HepG2 (cell line): ENCODE results near the gene CHKA. TPM values are rescaled to one million over a fixed set of nuclear protein-coding genes. Genes with fewer than 3 reads are reported as not detected.

Source experiments
- ATAC-seq: fragments of 200-7000 bp; cut with Tn5 transposase; 3 replicates; pipeline ENCODE4 v1.9.1; 2020; ENCODE audit warnings: mild to moderate bottlenecking, moderate library complexity
- BruUV-seq: library from RNA; stranded (reverse); fragments of 400-500 nt; replicated peaks from 2 replicates; lab custom pipeline; 2021; lab: Mats Ljungman, UMichigan
- CTCF ChIA-PET: fragments of 300-600 bp; formaldehyde crosslinking; extraction: SDS; loops from one replicate; lab custom pipeline; 2021; ENCODE audit warnings: low total read pairs, inconsistent platforms, low intra/inter-chr PET ratio; lab: Yijun Ruan, JAX
- POLR2A ChIA-PET: fragments of 350-600 bp; sonication (Branson Sonifier 250); formaldehyde crosslinking; loops from one replicate; lab custom pipeline; 2020; ENCODE audit warnings: antibody characterized with exemption, inconsistent platforms; lab: Yijun Ruan, JAX
- DNase-seq: peaks from one replicate; pipeline ENCODE4 v3.0.0-alpha.2; 2015; ENCODE audit warnings: low spot score
- FAIRE-seq: peaks from 3 replicates; lab custom pipeline; 2011; peaks lifted over from hg19 to GRCh38; lab: Jason Lieb, UNC
- H2AFZ ChIP-seq: one replicate; pipeline ENCODE4 v1.6.1; 2011; ENCODE audit warnings: low read length, inconsistent platforms
- H3K27ac ChIP-seq: fragments of 300-600 bp; 3 replicates; pipeline ENCODE4 v1.8.0; 2011; ENCODE audit warnings: mixed run types, mild to moderate bottlenecking, mixed read lengths, low read length, inconsistent platforms; ENCODE audit not compliant: insufficient read depth; ENCODE audit errors: extremely low read length
- H3K27me3 ChIP-seq, 2 experiments: fragments of 200-600 bp in 1 of 2; 2 replicates in 1 of 2; 3 replicates in 1 of 2; pipeline versions ENCODE4 v1.6.0 to v1.8.0; 2011; ENCODE audit warnings: low read length in 2 of 2, mild to moderate bottlenecking in 2 of 2, moderate library complexity in 2 of 2, inconsistent platforms in 1 of 2; ENCODE audit not compliant: insufficient read depth in 2 of 2, control insufficient read depth in 1 of 2
- H3K36me3 ChIP-seq, 2 experiments: fragments of 200-600 bp in 1 of 2; replicated peaks in 1 of 2; 2 replicates in 1 of 2; 3 replicates in 1 of 2; pipeline versions ENCODE4 v1.5.1 to v1.8.0; 2011; ENCODE audit warnings: low read length in 2 of 2, inconsistent platforms in 1 of 2; ENCODE audit not compliant: insufficient read depth in 2 of 2, control insufficient read depth in 1 of 2
- H3K4me1 ChIP-seq: 2 replicates; pipeline ENCODE4 v1.5.1; 2012; ENCODE audit warnings: low read length, inconsistent platforms; ENCODE audit not compliant: insufficient read depth
- H3K4me2 ChIP-seq: 2 replicates; pipeline ENCODE4 v1.6.0; 2011; ENCODE audit warnings: low read depth, low read length, inconsistent platforms
- H3K4me3 ChIP-seq, 3 experiments: fragments of 200-600 bp in 1 of 3; sonication (generic), shearing (Covaris generic) in 1 of 3; replicated peaks in 1 of 3; 2 replicates each; pipeline ENCODE4 v1.5.1; 2011 to 2016; ENCODE audit warnings: low read length in 3 of 3, inconsistent platforms in 2 of 3, low read depth in 2 of 3, mild to moderate bottlenecking in 2 of 3, control low read depth in 1 of 3, mixed read lengths in 1 of 3; ENCODE audit not compliant: insufficient read depth in 1 of 3
- H3K79me2 ChIP-seq: one replicate; pipeline ENCODE4 v1.6.1; 2011; ENCODE audit warnings: low read length, inconsistent platforms; ENCODE audit not compliant: insufficient read depth
- H3K9ac ChIP-seq: 2 replicates; pipeline ENCODE4 v1.6.0; 2011; ENCODE audit warnings: mild to moderate bottlenecking, low read depth, low read length, inconsistent platforms; ENCODE audit not compliant: insufficient read depth
- H3K9me3 ChIP-seq: 2 replicates; pipeline ENCODE4 v1.5.1; 2012; ENCODE audit warnings: mild to moderate bottlenecking, low read length
- H4K20me1 ChIP-seq: 2 replicates; pipeline ENCODE4 v1.6.0; 2011; ENCODE audit warnings: inconsistent platforms, mild to moderate bottlenecking, low read length, moderate library complexity; ENCODE audit not compliant: insufficient read depth
- ASH2L ChIP-seq: fragments of 300-600, 200-600 bp; sonication (generic); IDR thresholded peaks from 2 replicates; pipeline ENCODE4 v1.7.0; 2017; ENCODE audit warnings: low read depth, mild to moderate bottlenecking, moderate library complexity, mixed read lengths, low read length; ENCODE audit not compliant: insufficient read length
- DNMT1 ChIP-seq: sonication (generic); formaldehyde crosslinking; IDR thresholded peaks from 2 replicates; pipeline ENCODE4 v1.5.1; 2020; ENCODE audit warnings: mild to moderate bottlenecking, missing genetic modification reagents
- ELF4 ChIP-seq: sonication (generic); formaldehyde crosslinking; IDR thresholded peaks from 2 replicates; pipeline ENCODE4 v1.5.0; 2020; ENCODE audit warnings: missing genetic modification reagents, mild to moderate bottlenecking, moderate library complexity, borderline replicate concordance
- GPN1 ChIP-seq: sonication (generic); formaldehyde crosslinking; IDR thresholded peaks from 2 replicates; pipeline ENCODE4 v1.5.1; 2020; ENCODE audit warnings: missing genetic modification reagents, borderline replicate concordance
- RBM22 ChIP-seq: fragments of 200-400 bp; formaldehyde crosslinking; optimal IDR thresholded peaks from 2 replicates; pipeline ENCODE3; 2017; ENCODE audit warnings: mild to moderate bottlenecking, low read length, moderate library complexity
- ZNF674 ChIP-seq: sonication (generic); formaldehyde crosslinking; IDR thresholded peaks from 2 replicates; pipeline ENCODE4 v1.5.0; 2020; ENCODE audit warnings: low read depth, mild to moderate bottlenecking, missing genetic modification reagents
- ZNF816 ChIP-seq: sonication (generic); formaldehyde crosslinking; IDR thresholded peaks from 2 replicates; pipeline ENCODE4 v1.8.0; 2022; ENCODE audit warnings: missing genetic modification reagents, mild to moderate bottlenecking, borderline replicate concordance
- ZZZ3 ChIP-seq: sonication (generic); formaldehyde crosslinking; IDR thresholded peaks from 2 replicates; pipeline ENCODE4 v1.4.0; 2020; ENCODE audit warnings: missing genetic modification reagents, mild to moderate bottlenecking, borderline replicate concordance
- WGBS: methylation state at CpG from one replicate; pipeline ENCODE4 v1.1.6; 2017; ENCODE audit warnings: low lambda C conversion rate; 5-methylcytosine and 5-hydroxymethylcytosine counted together
- in situ Hi-C: cut with HindIII; loops from 2 replicates; pipeline ENCODE4 v1.10.0; 2017; ENCODE audit warnings: low pct_unique_long_range_greater_than_20kb; ENCODE audit not compliant: extremely low pct_ligation_motif_present
- intact Hi-C: fragments of 100-400 bp; cut with micrococcal nuclease; formaldehyde crosslinking; loops from one replicate; pipeline ENCODE4 v1.10.0; 2022; ENCODE audit not compliant: unreplicated experiment
- polyA plus RNA-seq, 8 experiments: library from polyadenylated mRNA; depleted of rRNA in 3 of 8; stranded (reverse) in 7 of 8; unstranded in 1 of 8; fragments of >200 nt; fragmentation: Illumina TruSeq in 4 of 8; extraction: Trizol in 4 of 8; gene quantifications; 2 replicates each; pipeline versions ENCODE4 v1.2.1 to v1.2.3, GENCODE V29; 2011 to 2016; ENCODE audit warnings: low read depth in 4 of 8, missing spikeins in 1 of 8, mixed read lengths in 1 of 8; ENCODE audit not compliant: insufficient read depth in 1 of 8
- total RNA-seq, 5 experiments: library from RNA; depleted of rRNA; stranded (reverse); fragments of >200 nt; fragmentation: Illumina TruSeq; extraction: Trizol; gene quantifications; 2 replicates each; pipeline ENCODE4 v1.2.3, GENCODE V29; 2016; ENCODE audit warnings: low read depth in 1 of 5
- TF ChIP-seq, protein P1 (sequence below): sonication (generic); formaldehyde crosslinking; IDR thresholded peaks from 2 replicates; pipeline ENCODE4 v1.5.1; 2020; ENCODE audit warnings: mild to moderate bottlenecking, missing genetic modification reagents, moderate library complexity
- TF ChIP-seq, protein P2 (sequence below): sonication (generic); formaldehyde crosslinking; IDR thresholded peaks from 2 replicates; pipeline ENCODE4 v1.8.1; 2023; ENCODE audit warnings: mild to moderate bottlenecking, inconsistent platforms, moderate library complexity, missing genetic modification reagents, borderline replicate concordance
- TF ChIP-seq, protein P3 (sequence below), 2 experiments: sonication (generic) in 1 of 2; formaldehyde crosslinking in 1 of 2; IDR thresholded peaks; 2 replicates each; pipeline versions ENCODE4 v1.4.0 to v1.6.1; 2018 to 2020; ENCODE audit warnings: missing genetic modification reagents in 2 of 2, borderline replicate concordance in 1 of 2, low read depth in 1 of 2, mild to moderate bottlenecking in 1 of 2, missing biosample characterization in 1 of 2

Gene CHKA
- total and polyA plus RNA-seq, 2 of the 13 experiments (the other 11 are each of a cell fraction or from before 2014, with no cell fraction given) = 71.6 to 92.7 TPM

DNA sequence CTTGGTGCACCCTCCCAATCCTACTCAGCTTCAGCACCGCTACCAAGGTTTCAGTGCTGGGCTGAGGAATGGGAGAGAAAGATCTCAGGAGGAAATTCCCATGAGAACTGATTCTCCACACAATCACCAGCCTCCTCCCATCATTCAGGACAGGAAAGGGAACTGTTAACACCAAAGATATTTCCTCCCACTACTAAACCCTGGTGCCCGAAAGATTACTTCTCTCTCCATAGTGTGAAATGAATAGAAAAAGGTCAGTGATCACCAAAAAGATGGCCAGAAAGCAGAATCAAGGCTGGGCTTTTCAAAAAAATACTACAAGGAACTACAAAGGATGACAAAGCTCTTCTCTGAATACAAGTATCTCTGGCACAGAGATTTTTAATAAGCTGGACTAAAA, 56.3 kb downstream of the CHKA start:
- DNase-seq (no peak), FAIRE-seq (no peak), ATAC-seq (no peak)
- Histone ChIP-seq H3K4me2 (no peak overlapping the region), H2AFZ (no peak overlapping the region), H3K27ac (no peak overlapping the region), H3K27me3 (no peaks in the 10 kb centered on the region), H3K36me3 (peaks cover 63 to 92% of the 10 kb centered on the region in 2 experiments), H3K4me1 (no peaks in the 10 kb centered on the region), H3K9ac (no peak overlapping the region), H3K79me2 (no peaks in the 10 kb centered on the region), H3K4me3 (no peak overlapping the region), H3K9me3 (no peaks in the 10 kb centered on the region), H4K20me1 (no peaks in the 10 kb centered on the region)
- CTCF ChIA-PET = no interaction called here
- intact Hi-C loops = no loop called here
- TF ChIP-seq, protein P1, sequence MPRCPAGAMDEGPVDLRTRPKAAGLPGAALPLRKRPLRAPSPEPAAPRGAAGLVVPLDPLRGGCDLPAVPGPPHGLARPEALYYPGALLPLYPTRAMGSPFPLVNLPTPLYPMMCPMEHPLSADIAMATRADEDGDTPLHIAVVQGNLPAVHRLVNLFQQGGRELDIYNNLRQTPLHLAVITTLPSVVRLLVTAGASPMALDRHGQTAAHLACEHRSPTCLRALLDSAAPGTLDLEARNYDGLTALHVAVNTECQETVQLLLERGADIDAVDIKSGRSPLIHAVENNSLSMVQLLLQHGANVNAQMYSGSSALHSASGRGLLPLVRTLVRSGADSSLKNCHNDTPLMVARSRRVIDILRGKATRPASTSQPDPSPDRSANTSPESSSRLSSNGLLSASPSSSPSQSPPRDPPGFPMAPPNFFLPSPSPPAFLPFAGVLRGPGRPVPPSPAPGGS (CRISPR knock-in tag) = no peak
- TF ChIP-seq GPN1 (CRISPR knock-in tag) (no peak), RBM22 (peak; percentile 40)
- POLR2A ChIA-PET = no interaction called here
- 100% methylated on average over 2 of the region's 2 CpGs for WGBS
- in situ Hi-C loops = no loop called here
- BruUV-seq = no TSS peak

DNA sequence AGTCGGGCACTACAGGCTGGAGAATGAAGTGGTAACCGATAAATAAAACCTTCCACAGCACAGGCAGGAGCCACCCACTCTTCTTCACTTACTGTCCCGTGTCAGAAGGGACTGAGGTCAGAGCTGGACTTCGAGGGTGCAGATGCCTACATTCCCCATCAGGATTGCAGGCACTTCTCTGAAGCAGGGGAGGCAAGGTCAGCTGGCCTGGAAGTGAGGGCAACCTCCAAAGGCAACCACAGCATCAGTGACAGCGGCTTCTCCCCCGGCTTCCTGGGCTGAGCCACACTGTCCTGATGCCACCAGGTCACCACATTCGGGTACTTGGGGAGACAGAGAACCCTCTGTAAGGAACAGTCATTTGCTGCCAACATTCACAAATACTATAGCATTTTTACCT, 59.7 kb downstream of the CHKA start:
- ChIA-PET POLR2A (interaction anchor here (0.7 to 1.1 kb wide), 2 partner anchors 9 to 37 kb away, joined by 3 read pairs; no protein-coding TSS in a partner anchor), CTCF (no interaction called here)
- intact Hi-C loops = no loop called here
- no peak overlapping the region for H3K4me2 ChIP-seq
- in situ Hi-C loops = no loop called here
- H3K4me1 ChIP-seq = no peaks in the 10 kb centered on the region
- DNase-seq = no peak
- no peak overlapping the region for H3K4me3 ChIP-seq
- FAIRE-seq = no peak
- H3K9ac ChIP-seq = no peak overlapping the region
- no peak for ATAC-seq
- over 99% methylated on average over 7 of the region's 7 CpGs for WGBS
- H3K27ac ChIP-seq = no peak overlapping the region
- TF ChIP-seq, protein P2, sequence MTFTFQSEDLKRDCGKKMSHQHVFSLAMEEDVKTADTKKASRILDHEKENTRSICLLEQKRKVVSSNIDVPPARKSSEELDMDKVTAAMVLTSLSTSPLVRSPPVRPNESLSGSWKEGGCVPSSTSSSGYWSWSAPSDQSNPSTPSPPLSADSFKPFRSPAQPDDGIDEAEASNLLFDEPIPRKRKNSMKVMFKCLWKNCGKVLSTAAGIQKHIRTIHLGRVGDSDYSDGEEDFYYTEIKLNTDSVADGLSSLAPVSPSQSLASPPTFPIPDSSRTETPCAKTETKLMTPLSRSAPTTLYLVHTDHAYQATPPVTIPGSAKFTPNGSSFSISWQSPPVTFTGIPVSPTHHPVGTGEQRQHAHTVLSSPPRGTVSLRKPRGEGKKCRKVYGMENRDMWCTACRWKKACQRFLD (CRISPR knock-in tag) = no peak
- TF ChIP-seq ZZZ3 (CRISPR knock-in tag) (no peak), ASH2L (no peak), ZNF674 (CRISPR knock-in tag) (no peak), DNMT1 (CRISPR knock-in tag) (no peak), ZNF816 (CRISPR knock-in tag) (no peak), ELF4 (CRISPR knock-in tag) (no peak)
- TF ChIP-seq, protein P3, sequence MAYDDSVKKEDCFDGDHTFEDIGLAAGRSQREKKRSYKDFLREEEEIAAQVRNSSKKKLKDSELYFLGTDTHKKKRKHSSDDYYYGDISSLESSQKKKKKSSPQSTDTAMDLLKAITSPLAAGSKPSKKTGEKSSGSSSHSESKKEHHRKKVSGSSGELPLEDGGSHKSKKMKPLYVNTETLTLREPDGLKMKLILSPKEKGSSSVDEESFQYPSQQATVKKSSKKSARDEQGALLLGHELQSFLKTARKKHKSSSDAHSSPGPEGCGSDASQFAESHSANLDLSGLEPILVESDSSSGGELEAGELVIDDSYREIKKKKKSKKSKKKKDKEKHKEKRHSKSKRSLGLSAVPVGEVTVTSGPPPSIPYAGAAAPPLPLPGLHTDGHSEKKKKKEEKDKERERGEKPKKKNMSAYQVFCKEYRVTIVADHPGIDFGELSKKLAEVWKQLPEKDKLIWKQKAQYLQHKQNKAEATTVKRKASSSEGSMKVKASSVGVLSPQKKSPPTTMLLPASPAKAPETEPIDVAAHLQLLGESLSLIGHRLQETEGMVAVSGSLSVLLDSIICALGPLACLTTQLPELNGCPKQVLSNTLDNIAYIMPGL (CRISPR knock-in tag; IDR thresholded peaks at IDR 0.05; ENCODE audit: borderline replicate concordance in 1 of 2, low read depth in 1 of 2) = no peak
- H3K9me3 ChIP-seq = no peaks in the 10 kb centered on the region
- H4K20me1 ChIP-seq = no peaks in the 10 kb centered on the region
- H3K36me3 ChIP-seq = peaks cover 41 to 74% of the 10 kb centered on the region in 2 experiments
- H3K27me3 ChIP-seq = no peaks in the 10 kb centered on the region
- H2AFZ ChIP-seq = no peak overlapping the region
- no TSS peak for BruUV-seq
- no peaks in the 10 kb centered on the region for H3K79me2 ChIP-seq
